DMS 273 (cell line): ENCODE results near the gene FAM131C.
"Not testable (repeated sequence)": the region's sequence is repeated elsewhere in the genome, so short reads cannot be mapped to it uniquely, and the experiment has no call there.

Experiments used
- DNase-seq: peaks from one replicate; lab custom pipeline; 2025; ENCODE audit not compliant: unreplicated experiment; lab: John Stamatoyannopoulos, UW

The FAM131C gene

GRCh38 chr1:16041200-16041599 lies 32.3 kb downstream of the FAM131C start:
- DNase-seq, result no peak

- DNase-seq, result peak; percentile 30
Measured at GRCh38 chr1:16039871-16040270, 33.6 kb downstream of the FAM131C start.

DNA sequence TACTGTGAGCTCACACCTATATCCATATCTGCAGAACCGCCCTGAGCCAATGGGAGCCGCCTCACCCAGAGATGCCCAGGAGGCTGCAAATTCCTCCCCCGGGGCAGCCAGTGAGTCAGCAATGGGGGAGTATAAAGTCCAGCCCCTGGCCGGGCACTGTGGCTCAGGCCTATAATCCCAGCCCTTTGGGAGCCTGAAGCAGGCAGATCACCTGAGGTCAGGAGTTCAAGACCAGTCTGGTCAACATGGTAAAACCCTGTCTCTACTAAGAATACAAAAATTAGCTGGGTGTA lies 34.9 kb downstream of the FAM131C start:
- DNase-seq, result no peak

DNA sequence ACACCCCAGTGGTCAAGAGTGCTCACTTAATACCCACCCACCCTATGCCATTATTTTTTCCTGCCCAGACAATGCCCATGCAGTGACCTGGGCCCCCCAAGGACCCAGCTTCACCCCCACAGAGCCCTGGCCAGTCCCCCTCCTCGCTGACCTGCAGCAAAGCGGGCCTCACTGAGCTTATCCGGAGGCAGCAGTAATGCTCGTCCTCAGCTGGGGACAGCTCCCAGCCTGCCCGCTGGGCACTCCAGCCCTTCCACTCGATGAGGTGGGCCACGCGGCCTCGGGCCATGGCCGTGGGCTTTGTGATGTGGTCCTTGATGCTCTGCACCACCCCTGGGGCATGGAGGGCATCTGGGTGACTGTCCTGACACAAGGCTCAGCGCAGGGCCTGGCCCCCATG lies 37.0 kb downstream of the FAM131C start:
- not testable (repeated sequence) for DNase-seq

- DNase-seq, result not testable (repeated sequence)
Measured at GRCh38 chr1:16033103-16033632, 40.3 kb downstream of the FAM131C start.

DNA sequence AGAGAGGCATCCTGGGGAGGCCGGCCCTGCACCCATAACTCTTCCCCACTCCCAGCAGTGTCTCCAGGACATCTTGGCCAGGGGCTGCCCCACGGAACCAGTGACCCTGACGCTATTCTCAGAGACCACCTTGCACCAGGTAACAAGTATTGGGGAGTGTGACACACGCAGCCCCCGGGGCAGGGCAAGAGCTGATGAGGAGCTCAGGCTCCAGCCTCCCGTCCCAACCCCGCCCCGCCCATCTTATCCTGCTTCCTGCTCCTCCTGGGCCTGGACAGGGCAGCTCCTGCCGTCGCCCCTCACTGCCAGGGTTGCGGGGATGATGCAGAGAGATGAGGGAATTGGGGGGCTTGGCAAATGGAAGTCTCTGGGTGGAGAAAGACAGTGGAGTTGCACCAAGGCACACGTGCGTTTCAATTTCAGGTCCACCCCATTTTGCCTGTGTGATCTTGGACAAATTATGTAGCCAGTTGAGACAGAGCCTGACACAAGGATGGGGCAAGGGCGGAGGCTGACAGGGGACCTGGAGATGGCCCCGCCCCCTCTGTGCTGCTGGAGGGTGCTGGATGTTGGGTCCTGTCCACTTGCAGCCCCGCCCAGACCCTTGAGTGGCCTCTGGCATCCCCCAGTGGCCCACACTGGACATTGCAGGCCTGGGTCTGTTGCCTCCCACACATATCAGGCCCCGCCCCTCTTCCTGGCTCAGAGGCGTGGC lies 40.9 kb downstream of the FAM131C start:
- DNase-seq, result peak; percentile 94

- DNase-seq, result no peak
Measured at GRCh38 chr1:16031551-16031950, 41.9 kb downstream of the FAM131C start.

DNA sequence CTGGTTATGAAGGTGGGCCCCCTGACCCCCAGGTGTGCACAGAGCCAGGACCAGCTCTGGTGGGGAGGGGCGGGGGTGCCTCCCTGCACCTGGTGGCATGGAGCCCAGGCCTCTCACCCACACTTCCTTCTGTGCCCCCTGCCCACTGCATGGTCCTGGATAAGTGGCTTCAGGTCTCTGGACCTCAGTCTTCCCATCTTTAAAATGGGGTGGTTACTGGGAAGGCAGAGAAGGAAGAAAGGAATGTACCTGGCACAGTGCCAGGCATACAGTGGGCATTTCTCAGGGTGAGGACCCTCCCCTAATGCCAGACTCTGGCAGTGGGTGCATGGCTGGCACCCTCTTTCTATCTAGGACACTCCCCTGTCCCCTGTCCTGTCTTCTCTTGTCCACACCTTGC lies 44.2 kb downstream of the FAM131C start:
- no peak for DNase-seq

GRCh38 chr1:16029003-16029268 lies 44.5 kb downstream of the FAM131C start:
- DNase-seq, result not testable (repeated sequence)

DNA sequence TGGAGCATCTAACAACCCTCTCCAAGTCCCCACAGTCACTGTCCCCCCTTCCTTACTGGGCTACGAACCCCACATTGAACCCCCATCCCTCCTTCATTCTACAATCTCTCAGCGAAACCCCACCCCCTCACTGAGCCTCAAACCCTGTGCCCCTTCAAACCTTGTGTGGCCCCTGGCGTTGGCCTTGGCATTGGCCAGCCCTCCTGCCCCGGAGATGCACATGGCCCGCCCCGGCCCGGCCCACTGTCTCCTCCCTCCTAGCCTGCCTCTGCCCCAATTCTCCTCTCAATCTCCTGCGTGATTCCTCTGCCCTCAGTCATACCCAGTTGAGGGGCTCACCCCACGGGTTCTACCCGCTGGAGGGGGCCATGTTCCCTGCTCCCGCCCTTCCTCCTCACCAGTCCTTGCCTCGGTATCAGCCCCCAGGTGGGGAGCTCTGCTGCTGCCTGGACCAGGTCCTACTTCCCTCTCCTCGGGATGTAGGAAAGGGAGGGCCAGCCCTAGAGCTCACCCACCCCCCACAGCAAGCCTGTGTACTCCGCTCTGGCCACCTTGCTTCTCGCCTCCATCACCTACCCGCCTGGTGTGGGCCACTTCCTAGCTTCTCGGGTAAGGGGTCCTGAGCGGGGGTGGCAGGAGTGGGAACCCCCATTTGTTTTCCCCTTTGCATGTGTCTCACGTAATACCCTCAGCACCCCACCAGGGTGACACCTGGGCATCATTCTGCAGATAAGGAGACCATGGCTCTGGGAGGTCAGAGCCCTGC lies 45.0 kb downstream of the FAM131C start:
- no peak for DNase-seq

GRCh38 chr1:16026723-16027484 lies 46.5 kb downstream of the FAM131C start:
- peak; percentile 31 for DNase-seq

DNA sequence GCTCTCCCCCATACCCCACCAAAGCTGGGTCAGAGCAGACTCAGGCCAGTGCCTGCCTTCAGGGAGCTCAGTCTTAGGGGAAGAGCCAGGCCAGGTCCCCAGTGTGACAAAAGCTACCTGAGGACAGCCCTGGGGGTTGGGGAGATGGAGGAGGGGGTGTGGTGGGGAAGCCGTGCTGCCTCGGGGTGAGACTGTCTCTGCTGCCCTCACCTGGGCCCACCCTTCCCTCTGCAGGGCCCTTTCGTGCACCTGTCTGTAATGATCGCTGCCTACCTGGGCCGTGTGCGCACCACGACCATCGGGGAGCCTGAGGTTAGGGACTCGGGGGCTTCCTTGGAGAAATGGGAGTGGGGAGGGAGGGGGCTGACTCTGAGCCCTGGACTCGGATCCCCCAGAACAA lies 47.1 kb downstream of the FAM131C start:
- not testable (repeated sequence) for DNase-seq

DNA sequence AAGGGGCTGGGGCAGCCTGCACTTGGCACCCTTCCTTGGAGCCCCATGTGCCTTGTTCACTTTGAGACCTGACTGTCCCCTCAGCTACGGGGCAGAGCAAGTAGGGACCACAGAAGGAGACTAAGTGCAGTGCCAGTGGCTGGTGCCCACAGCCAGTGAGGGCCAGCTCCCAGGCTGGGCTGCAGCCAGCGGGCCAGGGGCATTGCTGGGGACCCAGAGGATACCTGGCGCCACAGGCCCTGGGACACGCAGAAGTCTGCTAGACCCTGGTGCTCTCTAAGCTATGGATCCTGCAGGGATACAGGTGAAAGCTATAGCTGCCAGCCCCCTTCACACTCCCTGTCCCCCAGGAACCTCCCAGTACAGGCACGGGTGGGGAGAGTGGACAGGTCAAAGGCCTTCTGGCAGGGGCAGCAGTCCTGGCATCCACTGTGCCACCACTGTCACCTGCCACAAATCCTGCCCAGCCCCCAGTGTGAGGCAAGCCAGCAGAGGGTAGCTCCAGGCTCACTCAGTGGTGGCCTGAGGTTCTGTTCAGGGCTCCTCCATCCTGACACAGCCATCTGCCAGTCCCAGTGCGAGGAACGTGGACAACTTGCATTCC lies 50.3 kb downstream of the FAM131C start:
- DNase-seq, result peak; percentile 31

GRCh38 chr1:16022393-16022792 lies 51.1 kb downstream of the FAM131C start:
- DNase-seq, result no peak

DNA sequence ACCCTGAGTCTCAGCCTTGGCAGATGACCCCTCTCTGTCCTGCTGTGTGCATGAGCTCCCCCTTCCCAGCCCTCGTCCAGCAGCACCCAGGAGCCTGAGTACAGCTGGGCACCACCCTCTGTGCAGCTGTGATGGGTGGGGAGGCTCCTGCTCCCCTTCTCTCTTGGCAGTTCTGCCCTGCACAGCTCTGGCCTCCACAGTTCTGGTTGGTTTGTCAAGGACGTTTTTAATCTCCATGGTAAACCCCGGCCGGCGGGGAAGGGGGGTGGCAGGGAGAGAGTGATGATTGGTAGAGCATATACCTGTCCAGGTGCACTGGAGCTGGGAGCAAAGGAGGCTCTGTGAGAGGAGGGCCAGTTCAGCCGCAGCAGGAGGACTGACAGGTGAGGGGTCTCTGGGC lies 51.8 kb downstream of the FAM131C start, which contains the start of gene CLCNKA:
CLCNKA (plus strand) TSS at position 356 of the 400 bp plus-strand sequence. CDS start 584 bp downstream, outside the sequence.
- DNase-seq, result no peak

DNA sequence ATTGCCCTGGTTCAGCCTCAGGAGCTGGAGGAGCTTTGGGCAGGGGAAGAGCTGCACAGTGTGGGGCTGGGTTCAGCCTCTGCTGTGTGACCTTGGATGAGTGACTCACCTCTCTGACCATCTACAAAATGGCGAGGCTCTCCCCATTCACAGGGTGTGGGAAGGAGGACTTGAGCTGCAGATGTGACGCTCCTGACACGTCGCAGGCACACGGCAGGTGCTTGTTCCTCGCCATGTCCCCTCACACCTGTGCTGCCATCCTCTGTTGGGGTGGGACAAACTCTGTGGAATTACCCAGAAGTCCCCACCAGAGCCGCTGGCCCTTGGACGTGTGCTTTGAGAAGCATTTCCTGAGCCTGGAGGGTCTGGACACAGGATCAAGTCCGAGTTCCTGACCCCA lies 52.6 kb downstream of the FAM131C start:
- not testable (repeated sequence) for DNase-seq

DNA sequence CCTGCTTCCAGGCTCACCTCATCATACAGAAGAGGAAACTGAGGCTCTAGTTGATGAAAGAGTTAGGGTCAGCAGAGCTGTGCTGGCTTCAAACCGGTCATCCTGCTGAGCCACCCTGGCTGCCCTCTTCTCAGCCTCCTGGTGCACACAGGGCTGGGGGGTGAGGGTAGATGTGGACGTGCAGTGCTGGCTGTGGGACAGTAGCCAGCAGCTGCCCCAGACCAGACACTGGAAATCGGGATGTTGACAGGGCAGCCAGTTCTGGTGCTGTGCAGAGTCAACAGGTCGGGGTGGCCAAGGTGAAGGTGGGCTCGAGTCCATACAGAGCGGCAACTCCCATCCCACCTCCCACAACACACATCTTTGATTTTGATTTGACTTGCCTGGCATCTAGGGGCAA lies 53.1 kb downstream of the FAM131C start:
- DNase-seq, result no peak

DNA sequence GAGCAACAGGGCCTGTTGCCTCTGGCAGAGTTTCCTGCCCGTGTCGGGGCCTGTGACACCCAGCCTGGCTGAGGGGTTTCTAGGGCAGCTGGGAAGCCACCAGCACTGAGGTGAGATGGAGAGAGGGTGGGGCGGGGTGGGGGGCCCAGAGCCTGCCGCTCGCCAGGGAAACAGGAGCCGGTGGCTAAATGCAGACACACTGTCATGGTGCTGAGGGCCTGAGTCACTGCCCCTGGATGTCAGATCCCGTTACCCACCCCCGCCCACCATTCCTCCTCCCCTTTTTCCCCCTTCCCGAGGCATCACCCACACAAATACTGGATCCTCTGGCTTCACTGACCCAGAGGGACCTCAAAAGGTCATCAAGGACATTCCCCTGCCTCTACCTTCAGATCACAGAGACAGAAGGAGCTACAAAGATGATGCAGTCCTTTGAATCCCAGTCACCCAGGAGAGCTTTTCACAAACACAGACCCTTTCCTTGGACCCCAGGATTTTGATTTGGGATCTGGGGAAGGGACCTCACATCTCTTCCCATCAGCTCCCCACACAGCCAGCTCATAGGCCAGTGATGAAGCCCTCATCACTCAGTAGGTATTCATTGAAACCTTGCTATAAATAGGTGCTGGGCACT lies 53.7 kb downstream of the FAM131C start:
- no peak for DNase-seq

DNA sequence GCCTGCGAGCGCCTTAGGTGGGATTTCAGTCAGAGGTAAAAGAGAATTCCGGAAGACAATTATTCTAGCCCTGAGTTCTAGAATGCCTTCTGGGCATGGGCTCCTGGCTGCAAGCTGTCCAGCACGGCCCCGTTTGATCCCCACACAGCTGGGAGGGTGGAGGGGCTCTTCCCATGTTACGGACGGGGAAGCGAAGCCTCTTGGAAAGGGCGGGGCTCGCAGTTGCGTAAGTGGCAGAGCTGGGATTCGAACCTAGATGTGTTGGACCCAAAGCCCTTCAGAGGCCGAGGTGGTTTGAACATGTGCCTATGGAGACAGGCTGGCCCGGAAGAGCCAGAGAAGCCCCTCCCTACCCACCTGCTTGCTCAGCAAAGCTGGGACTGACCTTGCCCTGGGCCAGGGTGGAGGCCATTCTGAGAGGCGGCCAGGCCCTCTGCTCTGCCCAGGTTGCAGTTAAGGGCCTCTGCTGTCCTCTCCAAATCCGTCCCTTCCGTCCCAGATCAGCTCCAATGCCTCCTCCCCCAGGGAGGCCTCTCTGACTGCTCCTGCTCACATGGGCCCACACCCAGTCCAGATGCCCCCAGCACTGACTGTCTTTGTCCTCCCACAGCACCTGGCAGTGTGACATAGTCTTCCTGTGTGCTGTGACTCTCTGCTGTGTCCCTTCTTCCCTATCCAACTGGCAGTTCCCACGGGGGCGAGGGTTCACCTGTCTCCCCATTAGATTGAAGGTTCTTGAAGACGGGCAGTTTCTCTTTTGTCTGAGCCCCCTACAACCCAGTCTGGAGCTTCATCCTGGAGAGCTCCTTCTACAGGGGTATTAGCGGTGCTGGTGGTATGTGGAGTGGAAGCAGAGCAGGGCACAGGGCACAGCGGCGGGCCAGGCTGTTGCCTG lies 54.5 kb downstream of the FAM131C start:
- DNase-seq, result no peak

DNA sequence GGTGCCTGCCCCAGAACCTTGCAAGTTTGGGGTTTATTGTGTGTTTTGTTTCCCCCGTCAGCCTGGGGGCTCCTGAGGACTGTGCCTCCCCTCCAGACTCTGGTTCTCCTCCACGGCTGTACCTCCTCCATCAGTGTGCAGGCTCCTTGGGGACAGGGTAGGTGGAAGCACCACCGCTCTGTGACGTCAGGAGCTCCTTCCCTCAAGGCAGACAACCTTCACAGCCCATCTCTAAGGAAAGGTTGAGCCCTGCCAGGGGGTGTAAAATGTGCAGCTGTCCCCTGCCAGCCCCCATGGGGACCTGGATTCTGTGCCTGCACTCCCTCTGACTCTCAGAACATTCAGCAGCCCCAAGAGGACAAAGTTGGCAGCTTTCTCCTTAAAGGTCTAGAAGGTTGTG lies 55.1 kb downstream of the FAM131C start:
- DNase-seq, result no peak
